ENCODE results near the gene PRICKLE2.

GRCh38 chr3:64042952-64043351 lies 182.3 kb downstream of the PRICKLE2 start:
- TF ChIP-seq CTCF (IDR thresholded peaks at IDR 0.05): no peak
- TF ChIP-seq POLR2A (IDR thresholded peaks at IDR 0.05): no peak
